Ureter (tissue), 1 donor: ENCODE data around the gene ZNF536. TPM values are rescaled to one million over a fixed set of nuclear protein-coding genes. Genes with fewer than 3 reads are reported as not detected.
"Not testable (repeated sequence)": the region's sequence is repeated elsewhere in the genome, so short reads cannot be mapped to it uniquely, and the experiment has no call there.

Experiments used
- DNase-seq: peaks from one replicate; pipeline ENCODE4 v3.0.0-alpha.2; 2020; ENCODE audit warnings: low spot score
- total RNA-seq: library from RNA; stranded (reverse); gene quantifications from one replicate; pipeline ENCODE4 v1.2.4, GENCODE V29; 2023
- donor health status: DM: yes; HTN: yes; CAD: no.

ZNF536 gene
- total RNA-seq, 1 donor from 2014 or later, result 15.8 TPM

DNA sequence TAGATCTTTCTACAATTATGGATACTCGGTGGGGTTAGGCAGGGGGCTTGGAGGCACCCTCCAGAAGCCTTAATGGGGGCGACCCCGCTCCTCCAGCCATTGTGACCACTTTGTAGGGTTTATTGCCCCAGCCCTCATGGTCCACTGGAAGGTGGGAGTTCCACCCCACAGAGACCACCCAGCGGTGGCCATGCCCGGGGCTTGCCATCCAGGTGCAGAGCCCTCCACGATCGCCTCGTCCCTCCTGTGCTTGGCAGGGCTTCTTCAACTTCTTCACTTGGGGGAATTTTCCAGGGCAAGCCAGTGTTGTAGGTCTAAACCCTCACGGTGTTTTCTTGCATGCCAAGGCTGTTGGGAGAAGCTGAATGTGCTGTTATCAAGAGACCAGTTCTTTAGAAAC lies 16.1 kb downstream of the ZNF536 start:
- DNase-seq, result no peak

DNA sequence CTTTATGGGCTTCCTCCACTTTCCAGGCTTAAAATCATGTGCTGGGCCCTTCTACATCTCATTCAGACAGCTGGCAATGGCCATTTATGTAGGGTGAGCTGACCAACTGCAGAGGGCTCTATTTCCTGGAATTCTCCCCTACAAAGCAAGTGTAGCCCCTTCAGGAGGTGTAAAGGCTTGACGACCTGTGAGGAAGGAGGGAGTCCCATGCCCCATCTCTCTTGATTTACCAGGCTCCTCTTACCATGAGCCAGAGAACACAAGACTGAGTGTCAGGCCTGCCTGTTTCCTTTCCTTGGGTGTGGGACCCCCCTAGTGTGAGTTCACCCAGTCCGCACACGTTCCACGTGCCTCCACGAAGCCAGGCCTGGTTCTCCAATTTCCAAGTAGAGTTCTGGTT lies 16.6 kb downstream of the ZNF536 start:
- no peak for DNase-seq

DNA sequence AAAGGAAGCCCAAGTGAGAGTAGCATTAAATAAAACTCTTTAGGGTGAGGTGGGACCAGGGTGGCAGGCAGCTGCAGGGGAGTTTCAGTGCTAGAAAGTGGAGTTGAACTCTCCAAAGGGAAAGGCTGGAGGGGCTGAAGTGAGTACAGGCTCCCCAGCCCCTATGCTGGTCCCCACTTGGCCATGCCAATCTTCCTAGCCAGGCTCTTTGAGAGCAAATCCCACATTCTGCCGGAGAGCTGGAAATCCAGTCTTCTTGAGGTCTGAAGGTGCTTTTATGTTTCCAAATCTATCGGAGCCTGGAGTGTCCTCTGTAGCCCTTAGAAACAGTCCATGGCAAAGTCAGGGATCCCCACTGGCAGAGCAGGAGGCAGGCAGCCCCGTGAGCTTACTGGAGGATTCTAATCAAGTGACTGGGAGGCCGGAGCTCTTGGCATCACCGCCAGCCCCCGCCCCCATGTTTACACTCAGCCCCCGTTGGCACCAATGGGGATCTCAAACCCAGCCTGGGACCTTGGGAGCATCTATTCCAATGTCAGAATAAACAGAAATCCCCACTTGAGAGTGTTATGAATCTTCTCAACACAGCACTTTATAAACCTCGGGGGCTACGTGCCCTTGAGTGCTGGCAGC lies 18.3 kb downstream of the ZNF536 start:
- no peak for DNase-seq

DNA sequence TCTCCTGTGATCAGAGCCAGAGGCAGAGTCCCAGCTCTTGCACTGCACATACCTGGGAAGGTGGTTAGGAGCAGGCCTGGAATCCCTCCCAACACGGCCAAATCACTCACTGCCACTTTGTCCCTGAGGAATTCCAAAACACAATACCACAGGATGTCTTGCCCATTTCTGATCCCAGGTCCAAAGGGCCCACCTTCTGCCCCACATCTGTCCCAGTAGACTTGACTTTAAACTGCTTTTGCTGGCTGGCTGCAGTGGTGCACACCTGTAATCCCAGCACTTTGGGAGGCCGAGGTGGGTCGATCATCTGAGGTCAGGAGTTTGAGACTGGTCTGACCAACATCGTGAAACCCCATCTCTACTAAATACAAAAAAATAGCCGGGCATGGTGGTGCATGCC lies 18.9 kb downstream of the ZNF536 start:
- no peak for DNase-seq

DNA sequence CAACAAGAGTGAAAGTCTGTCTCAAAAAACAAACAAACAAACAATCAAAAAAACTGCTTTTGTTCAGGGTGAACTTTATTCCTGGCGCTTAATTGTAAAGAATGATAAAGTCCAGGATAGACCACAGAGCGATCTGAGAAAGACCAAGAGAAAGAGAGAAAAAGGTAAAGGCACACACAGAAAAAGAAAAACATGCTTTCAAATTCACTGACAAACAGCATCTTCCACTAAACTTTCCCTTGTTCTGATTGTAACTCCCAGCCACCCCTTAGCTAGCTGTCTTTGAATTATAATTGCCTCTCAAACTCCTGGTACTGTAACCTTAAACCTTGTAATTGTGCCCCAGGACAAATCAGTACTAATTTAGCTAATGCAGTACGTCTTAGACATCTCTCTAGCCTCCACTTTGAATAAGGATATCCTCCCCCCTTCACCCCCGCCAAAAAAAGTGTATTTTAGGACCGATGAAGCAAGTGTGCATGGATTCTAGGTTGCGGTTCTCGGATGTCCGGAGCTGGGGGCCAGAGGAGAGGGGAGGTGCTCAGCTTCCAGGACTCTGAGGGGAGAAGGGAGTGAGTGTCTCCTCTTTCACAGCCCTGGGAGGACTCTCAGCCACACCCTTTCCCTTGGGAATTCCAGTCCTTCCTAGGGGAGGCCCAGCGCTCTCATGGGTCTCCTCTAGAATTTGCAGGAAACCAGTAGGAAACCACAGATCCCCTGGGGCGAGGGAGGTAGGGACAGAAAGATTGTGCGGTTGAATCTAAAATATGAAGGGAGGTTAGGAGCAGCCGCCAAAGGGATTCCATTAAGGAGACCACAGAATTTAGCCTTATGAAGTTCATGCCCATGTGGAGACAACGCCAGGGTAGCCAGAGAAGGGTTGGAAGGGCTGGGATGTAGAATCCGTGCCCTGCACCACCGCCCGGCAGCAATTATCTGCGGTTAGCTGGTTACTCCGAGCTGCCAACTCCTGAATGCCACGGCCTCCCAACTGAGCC lies 19.7 kb downstream of the ZNF536 start:
- no peak for DNase-seq

DNA sequence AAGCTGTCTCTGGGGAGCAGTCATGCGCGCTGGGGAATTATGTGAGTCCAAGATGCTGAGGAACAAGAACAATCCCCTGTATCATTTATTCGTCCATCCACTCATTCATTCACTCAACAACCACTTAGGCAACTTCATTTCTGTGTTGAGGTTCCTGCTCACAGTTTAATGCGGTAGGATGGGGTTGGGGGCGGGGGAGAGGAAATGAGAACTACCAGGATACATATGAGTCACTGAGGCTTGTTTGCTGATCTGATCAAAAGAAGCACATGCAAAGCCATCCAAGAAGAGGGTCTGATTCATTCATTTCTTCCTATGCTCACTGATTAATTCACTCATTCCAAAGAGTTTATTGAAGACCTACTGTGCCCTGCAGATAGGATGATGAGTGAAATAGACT lies 20.9 kb downstream of the ZNF536 start:
- no peak for DNase-seq

DNA sequence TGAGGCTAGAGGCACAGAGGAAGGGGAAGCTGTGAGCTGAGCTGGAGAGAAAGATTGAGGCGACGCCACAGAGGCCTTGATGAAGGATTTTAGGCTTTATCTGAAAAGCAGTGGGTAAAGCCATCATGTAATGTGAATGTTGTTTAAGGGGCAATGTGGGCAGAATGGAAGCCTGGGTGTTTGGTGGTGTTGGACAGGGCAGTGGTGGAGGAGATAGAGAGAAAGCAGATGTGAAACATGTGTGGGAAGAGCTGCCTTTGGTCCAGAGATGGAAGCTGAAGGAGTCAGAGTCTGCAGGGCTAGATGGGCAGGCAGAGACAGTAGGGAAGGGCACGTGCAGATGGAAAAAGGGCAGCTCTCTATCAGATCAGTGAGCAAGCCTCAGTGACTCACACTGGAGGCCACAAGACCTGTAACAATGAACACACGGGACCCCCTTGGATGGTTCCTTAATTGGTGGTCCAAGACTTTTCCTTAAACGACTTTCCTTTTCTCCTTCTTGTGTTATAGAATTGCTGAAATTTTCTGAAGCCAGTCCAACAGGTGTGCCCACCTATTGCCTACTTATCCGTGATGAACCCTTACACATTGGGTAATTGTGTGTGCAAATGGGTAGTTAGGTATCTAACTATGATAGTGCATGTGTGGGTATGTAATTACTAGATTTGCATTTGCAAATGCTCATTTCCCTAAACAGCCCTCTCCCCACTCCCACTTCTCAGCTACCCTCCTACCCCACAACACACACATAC lies 21.7 kb downstream of the ZNF536 start:
- DNase-seq, result no peak

DNA sequence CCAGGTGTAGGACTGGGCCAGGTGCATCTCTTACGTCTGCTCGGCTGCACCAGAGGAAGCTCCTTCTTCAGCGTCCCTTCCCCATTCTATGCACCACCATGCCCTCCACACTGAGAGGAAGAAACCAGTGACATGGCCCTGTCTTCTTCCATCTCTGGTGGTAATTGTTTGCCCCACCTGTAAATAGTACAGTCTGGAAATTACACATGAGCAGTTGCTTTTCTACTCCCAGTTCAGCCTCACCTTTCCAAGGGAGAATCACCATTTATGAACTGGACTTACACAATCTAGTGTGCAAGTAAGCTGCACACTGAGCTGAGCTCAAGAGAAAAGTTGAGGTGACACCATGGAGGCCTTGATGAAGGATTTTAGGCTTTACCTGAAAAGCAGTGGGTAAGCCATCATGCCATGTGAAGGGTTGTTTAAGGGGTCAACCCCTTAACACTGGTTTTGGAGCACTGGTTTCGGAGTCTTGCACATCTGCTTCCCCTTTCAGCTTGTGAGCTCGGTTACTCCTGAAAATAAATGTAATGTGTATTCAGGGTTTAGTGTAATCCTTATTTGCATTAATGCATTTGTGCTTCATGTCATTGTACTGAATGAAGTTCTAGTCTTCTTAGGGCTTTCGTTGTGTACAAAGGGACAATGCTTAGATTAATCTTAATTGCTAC lies 22.4 kb downstream of the ZNF536 start:
- DNase-seq, result no peak

DNA sequence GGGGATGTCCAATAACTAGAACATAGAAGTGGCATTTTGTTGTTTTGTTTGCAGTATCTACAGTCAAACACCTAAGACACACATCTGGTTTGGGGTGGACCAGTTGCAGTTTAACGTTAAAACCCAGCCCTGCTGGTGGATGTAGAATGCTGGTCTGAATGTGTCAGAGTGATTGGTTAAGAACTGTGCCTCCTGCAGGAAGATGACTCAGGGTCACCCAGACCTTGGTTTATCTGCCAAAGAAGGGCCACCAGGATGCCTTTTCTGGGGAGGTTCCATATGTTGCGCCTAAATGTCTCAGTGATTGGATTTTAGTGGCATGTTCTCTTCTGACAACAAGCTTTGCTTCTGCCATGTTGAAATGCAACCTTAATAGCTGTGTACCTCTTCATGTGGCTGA lies 23.1 kb downstream of the ZNF536 start:
- DNase-seq, result no peak

DNA sequence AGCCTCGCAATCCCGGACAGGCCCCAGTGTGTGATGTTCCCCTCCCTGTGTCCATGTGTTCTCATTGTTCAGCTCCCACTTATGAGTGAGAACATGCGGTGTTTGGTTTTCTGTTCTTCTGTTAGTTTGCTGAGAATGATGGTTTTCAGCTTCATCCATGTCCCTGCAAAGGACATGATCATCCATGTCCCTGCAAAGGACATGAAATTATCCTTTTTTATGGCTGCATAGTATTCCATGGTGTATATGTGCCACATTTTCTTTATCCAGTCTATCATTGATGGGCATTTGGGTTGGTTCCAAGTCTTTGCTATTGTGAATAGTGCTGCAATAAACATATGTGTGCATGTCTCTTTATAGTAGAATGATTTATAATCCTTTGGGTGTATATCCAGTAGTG lies 26.4 kb downstream of the ZNF536 start:
- not testable (repeated sequence) for DNase-seq

DNA sequence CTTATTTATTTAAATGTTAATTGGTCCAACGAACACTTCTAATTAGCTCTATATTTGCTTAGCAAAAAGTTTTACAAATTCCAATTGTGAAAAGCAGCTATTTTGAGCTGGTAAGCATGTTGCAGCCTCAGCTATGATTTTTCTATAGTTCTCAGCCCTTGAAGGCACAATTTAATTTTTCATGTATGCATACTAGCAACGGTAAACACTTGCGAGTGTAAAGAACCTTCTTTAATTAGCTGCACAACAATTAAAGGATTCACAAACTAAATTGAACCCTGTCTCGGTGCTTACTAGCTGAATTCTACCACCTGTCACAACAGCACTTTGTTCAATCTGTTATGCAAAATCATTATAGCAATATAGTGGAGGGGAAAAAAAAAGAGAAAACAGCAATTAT lies 29.8 kb downstream of the ZNF536 start:
- DNase-seq, result no peak

DNA sequence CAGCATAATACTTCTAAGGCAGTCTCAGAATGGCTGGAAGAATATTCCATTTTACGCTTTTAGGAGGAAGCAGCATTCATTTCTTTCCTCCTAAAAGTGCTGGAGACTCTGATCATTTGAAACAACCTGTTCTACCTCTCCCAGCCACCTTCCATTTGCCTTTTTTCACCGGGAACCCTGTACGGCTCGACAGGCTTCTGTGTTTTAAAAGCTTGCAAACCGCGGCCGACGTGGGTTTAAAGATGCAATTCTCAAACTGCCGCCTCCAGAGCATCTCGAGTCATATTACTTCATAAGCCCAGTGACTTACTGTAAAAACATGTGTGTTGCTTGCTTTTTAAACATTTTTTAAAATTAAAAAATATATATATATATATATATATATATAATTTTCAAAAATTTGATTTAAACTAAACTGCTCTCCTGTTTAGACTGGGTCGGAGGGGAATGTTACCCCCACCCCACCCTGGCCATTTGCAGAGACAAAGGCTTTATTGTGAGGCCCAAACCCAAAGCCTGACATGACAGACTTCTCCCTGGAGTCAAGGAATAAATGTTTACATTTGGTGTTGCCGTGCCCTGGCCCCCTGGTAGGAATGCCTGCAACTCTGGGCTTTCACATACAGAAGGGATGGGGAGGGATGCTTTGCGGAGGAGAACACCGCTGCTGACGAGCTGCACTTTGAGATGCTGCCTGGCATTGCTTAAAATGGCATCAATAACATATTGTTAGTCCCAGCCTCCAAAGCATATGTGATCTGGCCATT lies 30.4 kb downstream of the ZNF536 start:
- DNase-seq, result no peak

DNA sequence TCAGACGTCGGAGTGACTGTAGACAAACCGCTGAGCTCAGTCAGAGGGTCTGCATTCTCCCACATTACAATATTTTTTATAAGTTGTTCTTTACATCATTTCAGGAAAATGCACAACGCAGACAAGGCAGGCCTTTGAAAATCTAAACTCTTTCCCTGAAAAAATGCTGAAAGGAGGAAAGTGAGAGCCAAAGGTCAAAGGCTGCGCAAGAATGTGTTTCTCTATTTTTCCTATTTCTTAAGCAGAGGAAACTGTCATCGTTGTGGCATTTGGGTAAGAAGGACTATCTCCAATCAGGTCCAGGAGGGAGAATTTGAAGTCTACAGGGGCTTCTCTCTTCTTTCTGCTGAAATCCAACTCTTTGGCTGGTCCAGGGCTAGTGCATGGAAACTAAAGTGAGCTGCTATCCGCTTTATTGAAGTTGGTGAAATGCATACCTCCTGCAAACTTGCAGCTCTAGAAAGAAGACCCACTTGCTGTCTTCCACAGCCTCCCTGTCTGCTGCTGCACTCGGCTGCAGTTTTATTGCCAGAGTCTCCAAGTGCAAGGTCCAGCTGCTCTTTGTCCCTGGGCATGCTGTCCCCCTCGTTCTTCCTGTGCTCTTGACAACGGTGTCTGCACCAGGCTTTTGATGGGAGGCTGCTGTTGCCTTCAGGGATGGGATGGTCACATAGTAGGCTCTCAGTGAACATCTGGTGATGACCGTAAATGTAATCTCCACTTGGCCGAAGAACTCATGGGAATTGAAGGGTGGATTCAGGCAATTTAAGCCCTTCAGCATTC lies 31.2 kb downstream of the ZNF536 start:
- DNase-seq, result no peak

DNA sequence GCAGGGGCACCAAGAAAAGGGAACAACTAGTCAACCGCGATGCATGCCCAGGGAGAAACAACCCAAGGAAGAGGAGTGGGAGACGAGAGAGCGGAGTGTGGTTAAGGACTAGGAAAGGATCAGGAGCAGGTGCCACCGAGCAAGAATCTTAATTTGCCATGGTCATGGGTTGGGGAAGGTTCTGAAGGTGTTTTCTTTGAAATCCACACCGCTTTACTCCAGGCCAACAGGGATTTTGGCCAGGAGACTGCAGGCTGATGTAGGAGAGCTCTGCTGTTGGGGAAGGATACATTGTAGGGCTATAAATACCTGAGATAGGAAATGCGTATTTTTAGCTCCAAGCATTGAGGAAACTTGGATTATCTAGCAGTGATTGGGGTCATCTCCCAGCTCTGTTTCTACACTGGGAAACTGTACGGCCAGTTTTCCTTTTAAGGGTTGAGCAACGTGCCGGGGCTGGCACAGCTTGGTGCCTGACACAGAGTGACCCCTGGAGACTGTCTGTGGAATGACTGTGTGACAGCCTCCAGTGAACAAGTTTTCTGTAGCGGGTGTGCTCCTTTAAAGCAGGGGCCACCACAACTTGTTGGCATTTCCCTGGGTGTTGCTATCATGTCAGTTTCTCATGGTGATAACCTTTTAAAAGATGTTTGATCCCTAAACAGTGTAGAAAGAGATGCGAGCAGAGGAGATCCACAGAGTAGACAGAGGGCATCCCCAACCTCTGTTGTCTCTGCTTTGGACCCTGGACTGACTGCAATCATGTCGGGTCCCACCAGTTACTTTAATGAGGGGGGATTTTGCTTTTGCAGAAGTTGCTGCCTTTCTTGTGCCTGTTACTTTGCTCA lies 34.3 kb downstream of the ZNF536 start:
- DNase-seq, result peak; percentile 56

DNA sequence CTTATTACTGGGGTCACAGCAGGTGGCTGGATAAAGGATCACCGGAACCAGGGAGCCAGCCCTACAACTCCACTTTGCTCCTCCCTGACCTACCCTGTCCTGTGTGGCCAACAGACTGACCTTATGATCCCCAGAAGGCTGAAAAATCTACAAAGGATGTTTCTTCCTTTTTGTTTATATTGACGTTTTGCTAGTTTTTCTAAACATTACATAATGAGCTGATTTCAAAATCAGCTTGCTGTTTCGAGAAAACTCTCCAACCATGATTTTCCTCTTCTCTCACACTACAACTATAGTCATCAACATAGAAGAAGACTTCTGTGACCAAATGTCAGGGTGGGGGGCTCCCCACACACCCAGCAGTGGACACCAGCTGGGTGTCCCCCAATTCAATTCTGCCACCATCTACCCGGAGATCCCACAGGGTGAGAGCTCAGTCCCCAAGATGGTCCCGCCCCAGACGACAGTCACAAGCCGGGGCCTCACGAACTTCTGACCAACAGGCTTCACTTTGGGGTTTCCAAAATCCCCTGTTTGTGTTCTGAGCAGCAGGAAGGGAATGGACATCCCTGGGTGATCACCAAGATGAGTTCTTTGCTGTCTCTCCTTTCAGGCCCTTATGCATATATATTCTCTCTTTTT lies 35.0 kb downstream of the ZNF536 start:
- DNase-seq, result no peak

DNA sequence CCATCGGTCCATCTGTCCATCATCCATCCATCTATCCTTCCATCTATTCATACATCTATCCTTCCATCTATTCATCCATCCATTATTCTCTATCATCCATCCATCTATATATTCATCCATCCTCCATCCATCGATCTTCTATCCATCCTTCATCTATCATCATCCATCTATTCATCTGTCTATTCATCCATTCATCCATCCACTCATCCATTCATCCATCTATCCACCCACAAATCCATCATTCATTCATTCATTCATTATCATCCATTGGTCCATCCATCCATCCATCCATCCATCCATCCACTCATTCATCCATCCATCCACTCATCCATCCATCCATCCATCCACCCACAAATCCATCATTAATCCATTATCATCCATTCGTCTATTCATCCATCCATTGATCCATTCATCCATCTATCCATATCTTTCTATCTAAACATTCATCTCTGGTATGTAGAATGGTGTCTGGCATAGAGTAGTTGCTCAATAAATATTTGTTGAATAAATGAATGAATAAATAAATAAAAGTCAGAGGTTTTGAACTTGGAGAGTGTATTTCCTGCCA lies 36.6 kb downstream of the ZNF536 start:
- no peak for DNase-seq

DNA sequence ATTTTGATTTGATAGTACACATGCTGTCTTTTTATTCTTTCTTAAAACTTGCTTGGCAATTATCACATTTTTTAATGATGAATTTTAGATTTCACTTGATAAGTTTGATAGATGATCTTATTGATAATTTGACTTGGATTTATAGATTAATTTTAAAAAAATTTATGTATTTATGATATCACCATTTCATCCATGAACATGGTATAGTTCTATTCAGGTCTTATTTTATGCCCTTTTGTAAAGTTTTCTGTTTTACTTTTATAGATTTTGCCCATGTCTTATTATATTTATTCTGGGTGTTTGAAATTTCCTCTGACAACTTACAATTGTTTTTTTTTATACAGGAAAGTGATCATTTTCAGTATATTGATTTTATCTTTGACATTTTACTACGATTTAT lies 39.5 kb downstream of the ZNF536 start:
- no peak for DNase-seq

DNA sequence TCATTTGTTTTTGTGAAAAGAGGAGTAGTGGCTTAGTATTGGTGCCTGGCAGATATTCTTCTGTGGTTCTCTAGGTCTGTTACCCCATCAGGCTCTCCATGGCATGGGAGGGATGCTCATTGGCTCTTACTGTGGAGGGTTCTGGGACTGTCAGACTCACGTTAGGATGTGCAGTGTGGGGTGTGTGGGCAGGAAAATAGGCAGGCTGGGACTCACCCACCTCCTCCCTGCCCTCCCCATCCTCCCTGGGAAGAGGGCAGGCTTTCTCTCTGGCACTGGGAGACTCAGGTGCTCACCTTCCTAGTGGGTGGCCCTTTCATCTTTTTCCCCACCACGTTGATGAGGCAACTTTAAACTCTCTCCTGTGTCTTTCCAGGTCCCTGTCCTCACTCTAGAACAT lies 44.2 kb downstream of the ZNF536 start:
- no peak for DNase-seq

DNA sequence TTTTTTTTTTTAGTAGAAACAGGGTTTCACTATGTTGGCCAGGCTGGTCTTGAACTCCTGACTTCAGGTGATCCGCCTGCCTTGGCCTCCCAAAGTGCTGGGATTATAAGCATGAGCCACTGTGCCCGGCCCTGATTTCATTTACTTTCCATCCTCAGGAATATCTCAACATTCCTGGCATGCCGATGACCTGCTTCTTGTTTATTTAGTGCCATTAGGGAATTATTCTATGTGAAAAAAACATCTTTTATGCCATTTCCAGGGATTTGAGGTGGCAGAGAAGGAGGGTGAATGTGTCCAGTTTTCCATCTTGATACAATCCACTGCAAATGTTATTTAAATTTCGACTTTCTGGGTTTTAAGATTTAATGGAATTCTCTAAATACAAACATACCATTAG lies 45.0 kb downstream of the ZNF536 start:
- not testable (repeated sequence) for DNase-seq
